Right cardiac atrium (tissue), 5 donors: ENCODE measurements around the gene TSSK2. TPM values are rescaled to one million over a fixed set of nuclear protein-coding genes. Genes with fewer than 3 reads are reported as not detected.
A peak's percentile ranks its signal among the peaks of the same experiment; 100 is the strongest.

Source experiments
- ATAC-seq, 2 donors: fragments of 200-7000 bp; cut with Tn5 transposase; one replicate each; pipeline versions ENCODE4 v1.8.0 to v1.9.1; 2020; ENCODE audit warnings: moderate library complexity in 2 of 2, mild to moderate bottlenecking in 1 of 2
- DNase-seq, 3 donors: peaks; one replicate each; pipeline ENCODE4 v3.0.0-alpha.2; 2020
- H3K27ac ChIP-seq: one replicate; pipeline ENCODE4 v1.5.1; 2013; ENCODE audit warnings: mild to moderate bottlenecking, low read length, control low read depth, moderate library complexity
- H3K27me3 ChIP-seq: one replicate; pipeline ENCODE4 v1.6.1; 2013; ENCODE audit not compliant: control insufficient read depth, insufficient read depth
- H3K4me1 ChIP-seq: one replicate; pipeline ENCODE4 v1.6.1; 2013; ENCODE audit warnings: low read length; ENCODE audit not compliant: control insufficient read depth, insufficient read depth
- H3K4me3 ChIP-seq: one replicate; pipeline ENCODE4 v1.5.1; 2013; ENCODE audit warnings: low read length, control low read depth
- H3K9me3 ChIP-seq: one replicate; pipeline ENCODE4 v1.6.1; 2013; ENCODE audit warnings: low read length; ENCODE audit not compliant: control insufficient read depth
- WGBS: extraction: QIAGEN DNeasy Blood & Tissue Kit; methylation state at CpG from one replicate; pipeline ENCODE4 v1.1.7; 2013; 5-methylcytosine and 5-hydroxymethylcytosine counted together
- intact Hi-C, 4 donors: fragments of 100-400 bp; cut with DNase I; formaldehyde crosslinking; loops; one replicate each; pipeline versions ENCODE4 v1.11.0 to v1.14.0; 2022 to 2023
- polyA plus RNA-seq: library from polyadenylated mRNA; stranded (reverse); fragments of 200-250 nt; gene quantifications from one replicate; pipeline ENCODE4 v1.2.3, GENCODE V29; 2013
- total RNA-seq, 4 donors: library from RNA; stranded (reverse); fragmentation: NEBNext Ultra II Directional; extraction: Animal tissue kit (Norgen Biotek cat#: 25700); gene quantifications; one replicate each; pipeline ENCODE4 v1.2.1, GENCODE V29; 2021
- donor health status: healthy with polysubstance abuse.
- donor health status: DM: no; HTN: yes; CAD: no.
- donor health status: DM: no; HTN: no; CAD: no.
- donor health status: DM: no; HTN: yes; CAD: no; lungs with severe emphysema.
- donor health status: DM: yes; HTN: yes; CAD: no.

Gene TSSK2
- total and polyA plus RNA-seq, 5 donors, result 0.09 TPM; not detected in 4

GRCh38 chr22:19134874-19135273 is 3.8 kb downstream of the TSSK2 start:
- no peak overlapping the region for H3K27ac ChIP-seq
- H3K27me3 ChIP-seq, result no peaks in the 10 kb centered on the region
- no peaks in the 10 kb centered on the region for H3K4me1 ChIP-seq
- no peak for DNase-seq
- intact Hi-C loops, result no loop called here
- no peak overlapping the region for H3K4me3 ChIP-seq
- WGBS, result 93% methylated on average over 18 of the region's 18 CpGs
- ATAC-seq, result no peak
- H3K9me3 ChIP-seq, result no peaks in the 10 kb centered on the region

DNA sequence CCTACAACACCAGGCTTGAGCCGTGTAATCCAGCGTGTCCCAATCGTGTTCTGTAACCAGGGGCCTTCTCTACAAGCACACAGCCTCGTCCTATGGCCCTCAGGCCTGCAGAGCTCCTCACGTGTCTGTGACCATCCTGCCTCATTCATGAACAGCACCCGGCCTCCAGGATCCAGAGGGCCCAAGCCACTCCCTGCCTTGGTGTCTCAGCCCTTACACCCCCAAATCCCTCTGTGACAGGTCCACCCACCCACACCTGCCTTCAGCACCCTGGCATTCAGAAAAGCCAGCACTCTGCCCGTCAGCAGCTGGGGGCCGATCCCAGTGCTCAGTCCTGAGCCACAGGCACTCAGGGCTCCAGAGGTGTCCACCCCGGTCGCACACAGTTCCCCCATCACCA is 5.8 kb downstream of the TSSK2 start:
- Histone ChIP-seq H3K27me3 (no peaks in the 10 kb centered on the region), H3K4me1 (no peaks in the 10 kb centered on the region), H3K4me3 (no peak overlapping the region), H3K9me3 (no peaks in the 10 kb centered on the region), H3K27ac (no peak overlapping the region)
- no peak for ATAC-seq
- 96% methylated on average over 10 of the region's 10 CpGs for WGBS
- no peak for DNase-seq
- intact Hi-C loops, result no loop called here

- intact Hi-C loops, result no loop called here
- H3K4me3 ChIP-seq, result no peak overlapping the region
- H3K9me3 ChIP-seq, result no peaks in the 10 kb centered on the region
- H3K27ac ChIP-seq, result no peak overlapping the region
- 92% methylated on average over 11 of the region's 11 CpGs for WGBS
- no peak for ATAC-seq
- no peaks in the 10 kb centered on the region for H3K4me1 ChIP-seq
- no peaks in the 10 kb centered on the region for H3K27me3 ChIP-seq
- DNase-seq, result no peak
These were observed 6.5 kb downstream of the TSSK2 start for GRCh38 chr22:19137384-19138216.

- 85% methylated on average over 15 of the region's 15 CpGs for WGBS
- ATAC-seq (no peak), DNase-seq (no peak)
- Histone ChIP-seq H3K4me1 (no peaks in the 10 kb centered on the region), H3K9me3 (no peaks in the 10 kb centered on the region), H3K27me3 (no peaks in the 10 kb centered on the region), H3K27ac (no peak overlapping the region), H3K4me3 (no peak overlapping the region)
- intact Hi-C loops, result no loop called here
These were observed 7.3 kb downstream of the TSSK2 start for GRCh38 chr22:19138217-19139000.

DNA sequence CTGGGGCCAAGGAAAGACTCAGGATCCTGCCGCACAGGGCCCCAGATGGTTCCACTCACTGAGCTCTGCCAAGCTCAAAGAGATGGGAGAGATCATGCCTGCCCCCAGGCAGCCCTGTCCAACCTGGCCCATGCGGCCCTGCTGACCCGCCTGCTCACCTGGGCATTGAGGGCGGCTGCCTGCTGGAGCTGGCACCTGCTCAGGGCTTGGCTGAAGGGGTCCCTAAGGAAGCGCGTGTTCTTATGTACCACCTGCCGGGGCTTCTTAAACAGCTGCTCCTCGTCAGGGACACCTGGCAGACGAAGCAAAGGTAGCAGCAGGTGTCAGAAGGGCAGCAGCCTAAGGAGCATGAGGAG is 7.9 kb downstream of the TSSK2 start:
- Histone ChIP-seq H3K27me3 (no peaks in the 10 kb centered on the region), H3K4me3 (no peak overlapping the region), H3K27ac (no peak overlapping the region), H3K9me3 (no peaks in the 10 kb centered on the region), H3K4me1 (no peaks in the 10 kb centered on the region)
- ATAC-seq (no peak), DNase-seq (no peak)
- WGBS, result 92% methylated on average over 9 of the region's 9 CpGs
- intact Hi-C loops, result no loop called here

GRCh38 chr22:19139974-19140373 is 8.9 kb downstream of the TSSK2 start:
- Histone ChIP-seq H3K4me3 (no peak overlapping the region), H3K27me3 (no peaks in the 10 kb centered on the region), H3K9me3 (no peaks in the 10 kb centered on the region), H3K27ac (no peak overlapping the region), H3K4me1 (no peaks in the 10 kb centered on the region)
- DNase-seq, result no peak
- ATAC-seq, result no peak
- intact Hi-C loops, result loop anchor here in 1 of 4 donors (10.0 kb wide), 1 partner anchor 495 kb away; no protein-coding TSS in a partner anchor
- 89% methylated on average over 5 of the region's 5 CpGs for WGBS

- H3K27ac ChIP-seq, result no peak overlapping the region
- 97% methylated on average over 9 of the region's 9 CpGs for WGBS
- no peaks in the 10 kb centered on the region for H3K27me3 ChIP-seq
- ATAC-seq (no peak), DNase-seq (no peak)
- H3K4me1 ChIP-seq, result no peaks in the 10 kb centered on the region
- intact Hi-C loops, result loop anchor here in 1 of 4 donors (10.0 kb wide), 1 partner anchor 492 kb away; no protein-coding TSS in a partner anchor
- H3K4me3 ChIP-seq, result no peak overlapping the region
- no peaks in the 10 kb centered on the region for H3K9me3 ChIP-seq
These were observed 11.3 kb downstream of the TSSK2 start for GRCh38 chr22:19142394-19142793.

GRCh38 chr22:19143212-19143611 is 12.1 kb downstream of the TSSK2 start:
- DNase-seq (no peak), ATAC-seq (no peak)
- H3K4me1 ChIP-seq, result no peaks in the 10 kb centered on the region
- H3K4me3 ChIP-seq, result no peak overlapping the region
- intact Hi-C loops, result loop anchor here in 1 of 4 donors (10.0 kb wide), 1 partner anchor 492 kb away; no protein-coding TSS in a partner anchor
- WGBS, result 85% methylated on average over 5 of the region's 5 CpGs
- H3K27me3 ChIP-seq, result no peaks in the 10 kb centered on the region
- H3K27ac ChIP-seq, result no peak overlapping the region
- H3K9me3 ChIP-seq, result no peaks in the 10 kb centered on the region

GRCh38 chr22:19143967-19144400 is 12.9 kb downstream of the TSSK2 start:
- intact Hi-C loops, result loop anchor here in 1 of 4 donors (10.0 kb wide), 1 partner anchor 491 kb away; no protein-coding TSS in a partner anchor
- no peak for ATAC-seq

DNA sequence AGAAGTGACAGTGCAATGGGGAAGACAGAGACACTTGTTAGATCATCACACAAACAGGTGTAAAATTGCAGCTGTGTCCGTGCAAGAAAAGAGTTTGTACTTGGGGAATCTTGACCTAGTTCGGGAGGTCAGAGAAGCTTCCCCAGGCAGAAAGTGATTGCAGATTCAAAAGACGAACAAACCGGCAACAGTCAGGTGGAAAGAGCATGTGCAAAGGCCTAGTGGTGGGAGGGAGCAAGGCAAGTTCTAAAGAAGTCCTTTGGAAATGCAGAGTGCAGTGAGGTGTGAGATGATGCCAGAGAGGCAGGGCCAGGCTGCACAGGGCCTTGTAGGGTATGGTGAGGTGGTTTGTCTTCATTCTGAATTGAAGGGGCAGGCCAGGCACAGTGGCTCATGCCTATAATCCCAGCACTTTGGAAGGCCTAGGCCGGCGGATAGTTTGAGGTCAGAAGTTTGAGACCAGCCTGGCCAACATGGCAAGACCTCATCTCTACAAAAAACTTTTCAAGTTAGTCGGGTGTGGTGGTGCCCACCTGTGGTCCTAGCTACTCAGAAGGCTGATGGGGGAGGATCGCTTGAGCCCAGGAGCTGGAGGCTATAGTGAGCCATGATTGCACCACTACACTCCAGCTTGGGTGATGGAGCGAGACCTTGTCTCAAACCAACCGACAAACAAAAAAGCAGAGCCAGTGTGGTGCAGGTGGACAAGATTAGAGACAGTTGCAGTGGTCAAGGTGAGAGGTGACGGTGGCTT is 15.3 kb downstream of the TSSK2 start:
- H3K27me3 ChIP-seq, result no peaks in the 10 kb centered on the region
- H3K27ac ChIP-seq, result no peak overlapping the region
- no peaks in the 10 kb centered on the region for H3K9me3 ChIP-seq
- no peak overlapping the region for H3K4me3 ChIP-seq
- no peaks in the 10 kb centered on the region for H3K4me1 ChIP-seq
- WGBS, result 80% methylated on average over 11 of the region's 11 CpGs
- ATAC-seq (no peak), DNase-seq (no peak)
- intact Hi-C loops, result loop anchor here in 1 of 4 donors (10.0 kb wide), 1 partner anchor 488 kb away; no protein-coding TSS in a partner anchor

More at GRCh38 chr22:19143967-19144400, 12.9 kb downstream of the TSSK2 start:
- H3K27ac ChIP-seq, result peak overlapping the region; percentile 59
- 2% methylated on average over 17 of the region's 17 CpGs for WGBS
- no peaks in the 10 kb centered on the region for H3K27me3 ChIP-seq
- no peak for DNase-seq
- H3K9me3 ChIP-seq, result no peaks in the 10 kb centered on the region
- H3K4me1 ChIP-seq, result no peaks in the 10 kb centered on the region
- H3K4me3 ChIP-seq, result peak overlapping the region; percentile 62
